Measurements from ENCODE around the gene EEPD1.

- TF ChIP-seq CTCF (IDR thresholded peaks at IDR 0.05) (no peak), POLR2A (IDR thresholded peaks at IDR 0.05) (no peak)
Observed at GRCh38 chr7:36203071-36203790, 50.2 kb downstream of the EEPD1 start.
